C1 segment of cervical spinal cord (tissue), 14 donors: ENCODE measurements around the gene HAVCR2.
"Not testable (repeated sequence)": the region's sequence is repeated elsewhere in the genome, so short reads cannot be mapped to it uniquely, and the experiment has no call there.

Experiments
- DNase-seq, 14 donors: peaks; one replicate each; lab custom pipeline; 2025; lab: John Stamatoyannopoulos, UW

The HAVCR2 gene

DNA sequence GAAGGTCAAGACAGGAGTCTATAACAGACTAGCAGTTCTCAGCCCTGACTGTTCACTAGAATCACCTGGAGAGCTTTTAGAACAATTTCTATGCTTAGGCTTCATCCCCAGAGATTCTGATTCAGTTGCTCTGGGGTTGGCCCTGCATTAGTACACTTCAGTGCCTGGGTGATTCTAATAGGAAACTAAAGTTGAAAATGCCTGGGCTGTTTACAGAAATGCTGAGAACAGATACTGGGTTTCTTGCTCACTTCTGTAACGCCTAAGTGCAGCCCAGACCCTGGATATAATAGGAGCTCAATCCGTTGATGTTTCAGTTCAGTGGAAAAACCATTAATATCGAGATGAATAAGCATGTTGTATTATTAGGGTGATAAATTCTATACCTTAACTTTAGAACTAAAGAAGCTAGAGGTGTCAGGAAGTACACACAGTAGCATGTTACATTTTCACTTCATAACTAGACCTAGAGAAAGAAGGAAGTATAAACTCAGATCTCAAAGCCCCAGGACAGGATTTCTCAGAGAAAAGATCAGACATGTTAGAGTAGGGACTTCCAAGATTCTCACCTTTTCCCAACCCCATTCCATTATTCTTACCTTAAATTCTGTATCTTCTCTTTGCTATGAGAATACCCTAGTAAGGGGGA is 20.4 kb downstream of the HAVCR2 start:
- DNase-seq: no peak

DNA sequence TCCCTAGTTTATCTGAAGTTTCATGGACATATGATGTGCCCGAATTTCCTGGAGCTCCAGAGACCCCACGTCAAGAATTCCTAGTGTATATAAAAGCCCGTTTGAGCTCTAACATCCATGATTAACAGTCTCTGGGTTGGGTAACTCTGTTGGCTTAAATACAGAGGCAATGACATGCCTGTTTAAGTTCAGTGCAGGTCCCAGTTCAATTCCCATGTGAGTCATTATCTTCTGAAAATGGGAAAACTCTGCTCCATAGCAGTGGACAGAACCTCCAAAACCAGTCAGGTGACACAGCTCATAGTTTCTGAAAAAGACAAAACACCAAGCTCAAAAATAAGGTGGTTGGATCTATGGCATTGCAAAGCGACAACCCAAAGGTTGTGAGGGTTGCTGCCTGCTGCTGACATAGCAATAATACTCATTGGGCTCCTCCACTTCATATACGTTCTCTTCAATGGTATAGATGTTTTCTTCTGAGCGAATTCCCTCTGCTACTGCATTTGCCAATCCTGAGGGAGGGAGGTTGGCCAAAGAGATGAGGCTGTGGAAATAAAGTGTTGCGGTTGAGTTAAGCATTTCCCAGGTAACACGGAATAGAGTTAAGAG is 22.0 kb downstream of the HAVCR2 start:
- DNase-seq: no peak

DNA sequence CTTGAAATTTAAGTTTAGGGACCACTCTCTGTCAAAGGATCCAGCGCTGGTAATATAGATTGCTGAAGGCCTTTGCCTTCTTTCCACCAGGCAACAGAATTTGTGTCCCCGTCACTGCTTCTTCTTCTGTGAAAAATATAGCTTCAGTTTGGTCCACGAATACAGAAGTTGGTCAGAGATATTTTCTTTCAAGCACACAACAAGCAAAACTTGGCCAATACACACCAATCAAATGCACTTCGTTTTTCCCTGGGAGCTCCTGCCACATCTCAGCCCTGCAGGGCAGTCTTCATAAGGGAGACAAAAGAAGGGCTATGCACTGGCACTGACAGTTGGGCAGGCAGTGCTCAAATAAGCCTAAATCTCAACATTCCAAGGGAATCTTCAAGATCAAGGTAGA is 22.9 kb downstream of the HAVCR2 start:
- no peak for DNase-seq

DNA sequence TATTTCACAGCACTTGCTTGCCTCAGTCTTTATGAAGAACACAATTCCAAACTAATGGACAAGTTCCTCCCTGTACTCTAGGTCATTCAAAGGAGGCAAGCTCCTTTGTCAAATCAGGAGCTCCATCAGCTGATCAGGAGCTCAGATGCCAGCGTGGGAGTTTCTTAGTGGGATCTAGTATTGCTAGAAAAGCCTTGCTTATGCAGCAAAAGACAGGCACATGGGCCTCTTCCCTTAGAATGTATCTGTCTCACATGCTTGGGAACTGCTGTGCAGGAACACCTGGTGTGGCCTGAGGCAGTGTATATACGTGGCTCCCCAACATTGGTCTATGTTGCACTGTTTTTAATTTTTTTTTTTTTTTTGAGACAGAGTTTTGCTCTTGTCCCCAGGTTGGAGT is 28.6 kb downstream of the HAVCR2 start:
- DNase-seq: no peak

DNA sequence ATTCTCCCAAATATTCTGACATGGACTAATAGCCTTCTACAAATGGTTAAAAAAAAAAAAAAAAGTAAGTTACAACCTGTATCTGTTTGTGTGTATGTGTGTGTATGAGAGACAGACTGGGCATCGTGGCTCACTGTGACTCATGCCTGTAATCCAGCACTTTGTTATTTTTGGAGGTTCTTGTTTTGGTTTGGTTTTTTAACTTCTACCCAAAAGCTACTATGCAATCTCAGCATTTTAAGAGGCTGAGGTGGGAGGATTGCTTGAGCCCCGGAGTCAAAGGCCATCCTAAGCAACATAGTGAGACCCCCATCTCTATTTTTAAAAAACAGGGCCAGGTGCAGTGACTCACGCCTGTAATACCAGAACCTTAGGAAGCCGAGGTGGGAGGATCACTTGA is 32.3 kb downstream of the HAVCR2 start:
- DNase-seq: no peak

DNA sequence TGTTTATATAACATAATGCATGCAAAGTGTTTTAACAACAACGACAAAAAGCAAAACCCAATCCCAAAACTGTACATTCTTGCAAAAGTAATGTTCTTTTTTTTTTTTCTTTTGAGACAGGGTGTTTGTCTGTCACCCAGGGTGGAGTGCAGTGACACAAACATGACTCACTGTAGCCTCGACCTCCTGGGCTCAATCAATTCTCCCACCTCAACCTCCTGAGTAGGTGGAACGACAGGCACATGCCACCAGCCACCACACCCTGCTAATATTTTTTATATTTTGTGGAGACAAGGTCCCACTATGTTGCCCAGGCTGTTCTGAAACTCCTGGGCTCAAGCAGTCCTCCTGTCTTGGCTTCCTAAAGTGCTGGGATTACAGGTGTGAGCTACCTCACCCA is 36.3 kb downstream of the HAVCR2 start:
- no peak for DNase-seq

DNA sequence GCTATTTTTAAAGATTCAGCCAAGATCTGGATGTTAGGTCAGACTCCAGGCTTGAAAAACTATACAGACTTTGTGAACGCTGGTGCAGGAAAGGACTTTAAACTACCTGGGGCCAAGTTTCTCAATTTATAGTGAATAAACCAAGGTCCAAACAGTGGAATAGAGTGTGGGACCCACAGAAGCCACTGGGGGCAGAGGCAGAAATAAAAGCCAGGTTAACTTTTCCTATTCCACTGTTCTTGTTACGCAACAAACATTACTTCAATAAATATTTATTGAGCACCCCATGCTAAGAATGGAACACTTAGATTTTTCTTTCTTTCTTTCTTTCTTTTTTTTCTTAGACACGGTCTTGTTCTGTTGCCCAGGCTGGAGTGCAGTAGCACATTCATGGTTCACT is 38.9 kb downstream of the HAVCR2 start:
- no peak for DNase-seq

DNA sequence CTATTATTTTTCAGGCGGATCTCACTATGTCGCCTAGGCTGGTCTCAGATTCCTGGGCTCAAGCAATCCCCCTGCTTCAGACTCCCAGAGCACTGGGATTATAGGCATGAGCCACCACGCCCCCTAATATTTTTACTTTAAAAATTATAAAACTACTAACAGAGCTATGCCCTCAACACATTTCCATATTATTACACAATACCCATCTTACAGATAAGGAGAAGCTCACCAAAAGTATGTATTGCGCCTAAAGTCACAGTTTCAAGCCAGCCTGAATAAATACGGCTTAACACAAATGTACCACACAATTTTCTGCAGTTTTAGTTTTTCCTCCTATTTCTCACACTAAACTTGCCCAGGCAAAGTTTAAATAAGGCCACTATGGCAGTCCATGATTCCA is 40.1 kb downstream of the HAVCR2 start:
- DNase-seq: no peak

DNA sequence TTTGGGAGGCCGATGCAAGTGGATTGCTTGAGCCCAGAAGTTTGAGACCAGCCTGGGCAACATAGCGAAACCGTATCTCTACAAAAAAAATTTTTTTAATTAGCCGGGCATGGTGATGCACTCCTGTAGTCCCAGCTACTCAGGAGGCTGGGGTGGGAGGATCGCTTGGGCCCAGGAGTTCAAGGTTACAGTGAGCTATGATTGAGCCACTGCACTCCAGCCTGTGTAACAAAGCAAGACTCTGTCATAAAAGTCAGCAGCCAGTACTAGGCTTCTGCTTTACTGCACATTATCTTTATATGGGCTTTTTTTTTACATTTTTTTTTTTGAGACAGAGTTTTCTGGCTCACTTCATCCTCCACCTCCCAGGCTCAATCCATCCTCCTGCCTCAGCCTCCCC is 40.5 kb downstream of the HAVCR2 start:
- no peak for DNase-seq

DNA sequence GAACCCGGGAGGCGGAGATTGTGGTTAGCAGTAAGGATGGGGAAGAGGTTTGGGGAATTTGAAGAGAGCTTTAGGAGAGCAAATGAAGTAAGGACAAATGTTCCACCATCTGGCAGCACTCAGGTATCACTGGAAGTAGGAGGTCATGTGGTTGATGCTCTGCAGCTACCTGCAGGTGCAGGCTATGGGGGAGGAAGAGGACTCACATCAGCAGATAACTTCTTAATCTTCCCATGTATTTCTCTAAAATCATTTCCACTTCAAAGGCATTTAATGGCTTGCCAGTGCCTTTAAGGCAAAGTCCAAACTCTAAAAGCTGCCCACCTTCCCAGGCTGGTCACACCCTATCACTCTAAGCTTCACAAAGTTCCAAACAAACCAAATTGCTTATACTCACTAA is 41.8 kb downstream of the HAVCR2 start:
- no peak for DNase-seq

DNA sequence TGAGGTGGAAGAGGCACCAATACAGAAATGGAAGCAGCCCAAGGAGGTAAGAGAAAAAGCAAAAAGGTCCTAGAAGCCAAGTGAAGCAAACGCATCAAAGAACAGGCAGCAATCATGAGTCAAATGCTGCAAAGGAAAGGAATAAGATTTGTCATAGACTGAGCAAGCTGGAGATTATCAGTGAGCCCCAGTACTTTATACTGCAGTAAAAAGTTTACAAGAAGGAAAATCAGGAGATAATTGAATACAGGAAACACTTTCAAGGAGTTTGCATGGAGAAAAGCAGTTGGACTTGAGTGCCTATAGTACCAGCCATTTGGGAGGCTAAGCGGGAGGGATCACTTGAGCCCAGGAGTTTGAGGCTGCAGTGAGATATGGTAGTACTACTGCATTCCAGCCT is 42.8 kb downstream of the HAVCR2 start:
- DNase-seq: no peak

DNA sequence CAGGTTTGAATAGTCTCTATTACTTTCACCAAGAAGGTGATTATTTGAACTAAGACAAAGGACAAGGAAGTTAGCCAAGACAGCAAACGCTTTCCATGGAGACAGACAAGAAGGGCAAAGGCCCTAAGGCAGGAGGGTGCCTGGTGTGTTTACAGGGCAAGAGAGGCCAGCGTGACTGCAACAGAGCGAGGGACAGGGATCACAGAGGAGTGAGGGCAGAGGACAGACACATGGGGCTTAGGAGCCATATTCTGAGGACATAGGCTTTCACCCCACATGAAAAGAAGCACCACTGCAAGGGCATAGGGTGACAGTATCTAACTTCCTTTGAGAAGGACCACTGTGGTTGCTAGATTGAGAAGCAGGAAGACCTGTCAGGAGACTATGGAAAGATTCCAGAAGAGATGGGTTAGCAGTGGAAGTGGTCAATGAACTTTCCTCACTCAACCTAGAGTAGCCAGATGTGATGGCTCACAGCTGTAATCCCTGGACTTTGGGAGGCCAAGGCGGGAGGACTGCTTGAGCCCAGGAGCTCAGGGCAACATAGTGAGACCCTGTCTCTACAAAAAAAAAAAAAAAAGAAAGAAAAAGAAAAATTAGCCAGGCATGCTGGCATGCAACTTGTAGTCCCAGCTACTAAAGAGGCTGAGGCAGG is 44.9 kb downstream of the HAVCR2 start:
- no peak for DNase-seq

DNA sequence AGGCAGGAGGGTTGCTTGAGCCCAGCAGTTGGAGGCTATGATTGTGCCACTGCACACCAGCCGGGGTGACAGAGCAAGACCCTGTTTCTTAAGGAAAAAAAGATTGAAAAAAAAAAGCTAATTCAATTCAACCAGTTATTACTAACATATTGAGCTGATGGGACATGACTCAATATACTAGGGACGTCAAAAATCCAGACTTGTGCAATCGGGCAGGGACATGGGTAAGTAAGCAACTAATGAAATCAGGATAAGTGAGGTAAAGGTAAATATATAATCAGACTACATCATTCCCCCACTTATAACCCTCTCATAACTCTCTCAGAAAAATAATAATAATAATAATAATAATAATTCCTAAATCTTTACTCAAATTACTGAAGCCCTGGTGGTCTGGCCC is 49.0 kb downstream of the HAVCR2 start:
- no peak for DNase-seq

DNA sequence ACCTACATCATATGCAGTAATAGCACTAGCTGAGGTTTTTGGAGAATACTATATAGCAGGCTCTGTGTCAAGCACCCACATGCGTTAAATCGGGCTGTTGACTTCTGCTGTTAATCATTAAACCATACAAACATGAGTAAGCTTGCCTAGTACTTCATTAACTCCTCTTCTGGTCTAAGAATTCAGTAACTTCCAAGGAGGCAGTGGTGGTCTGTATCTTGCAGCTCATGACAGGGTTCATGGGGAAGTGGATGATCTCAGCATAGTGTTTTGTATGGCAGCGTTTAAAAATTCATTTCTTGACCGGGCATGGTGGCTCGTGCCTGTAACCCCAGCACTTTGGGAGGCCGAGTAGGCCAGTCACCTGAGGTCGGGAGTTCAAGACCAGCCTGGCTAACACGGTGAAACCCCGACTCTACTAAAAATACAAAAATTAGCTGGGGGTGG is 49.7 kb downstream of the HAVCR2 start, which contains the start of gene HAVCR1:
HAVCR1 (minus strand) TSS at position 24 of the 447 bp plus-strand sequence. CDS start 1,173 bp downstream, outside the sequence.
- no peak for DNase-seq

DNA sequence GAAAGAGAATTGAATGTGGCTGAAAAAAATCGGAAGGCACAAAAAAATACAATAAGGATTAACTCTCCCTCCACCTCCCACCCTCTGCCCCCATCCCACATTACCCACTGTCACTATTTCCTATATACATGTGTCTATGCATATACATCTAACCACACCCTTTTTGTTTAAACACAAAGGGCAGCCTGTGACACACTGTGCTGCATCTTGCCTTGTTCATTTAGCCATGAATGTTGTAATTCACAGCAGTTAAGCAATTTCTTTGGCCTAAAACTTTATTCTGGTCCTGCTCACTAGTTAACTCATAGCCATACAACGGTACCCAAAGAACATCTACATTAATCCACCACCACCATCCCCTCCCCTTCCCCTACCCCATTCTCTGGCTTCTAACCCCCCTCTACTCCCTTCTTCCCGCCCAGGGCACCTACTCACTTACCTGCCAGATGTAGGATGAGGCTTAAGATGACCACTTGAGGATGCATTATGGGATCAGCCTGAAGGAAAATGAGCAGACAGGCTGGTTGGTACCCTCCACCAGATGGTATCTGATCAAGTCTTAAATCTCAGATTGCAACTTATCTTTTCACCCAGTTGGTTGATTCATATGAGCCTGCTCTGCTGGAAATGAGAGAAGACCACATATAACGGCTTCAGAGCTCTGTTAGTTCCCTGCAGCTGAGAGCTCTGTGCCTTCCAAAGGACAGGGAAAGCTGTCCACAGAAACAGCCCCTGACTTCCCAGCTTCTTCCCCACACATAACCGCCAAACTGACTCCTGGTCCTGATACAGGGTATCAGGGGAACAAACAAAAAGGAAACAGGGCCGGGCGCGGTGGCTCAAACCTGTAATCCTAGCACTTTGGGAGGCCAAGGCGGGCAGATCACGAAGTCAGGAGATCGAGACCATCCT is 51.1 kb downstream of the HAVCR2 start:
- no peak for DNase-seq

DNA sequence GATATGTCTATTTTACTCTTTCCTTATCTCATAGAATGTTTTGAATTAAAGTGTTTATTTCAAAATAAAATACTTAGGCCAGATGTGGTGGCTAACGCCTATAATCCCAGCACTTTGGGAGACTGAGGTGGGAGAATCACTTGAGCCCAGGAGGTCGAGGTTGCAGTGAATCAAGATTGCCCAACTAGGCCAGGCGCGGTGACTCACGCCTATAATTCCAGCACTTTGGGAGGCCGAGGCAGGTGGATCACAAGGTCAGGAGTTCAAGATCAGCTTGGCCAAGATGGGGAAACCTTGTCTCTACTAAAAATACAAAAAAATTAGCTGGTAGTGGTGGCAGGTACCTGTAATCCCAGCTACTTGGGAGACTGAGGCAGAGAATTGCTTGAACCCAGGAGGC is 52.0 kb downstream of the HAVCR2 start:
- DNase-seq: not testable (repeated sequence)

DNA sequence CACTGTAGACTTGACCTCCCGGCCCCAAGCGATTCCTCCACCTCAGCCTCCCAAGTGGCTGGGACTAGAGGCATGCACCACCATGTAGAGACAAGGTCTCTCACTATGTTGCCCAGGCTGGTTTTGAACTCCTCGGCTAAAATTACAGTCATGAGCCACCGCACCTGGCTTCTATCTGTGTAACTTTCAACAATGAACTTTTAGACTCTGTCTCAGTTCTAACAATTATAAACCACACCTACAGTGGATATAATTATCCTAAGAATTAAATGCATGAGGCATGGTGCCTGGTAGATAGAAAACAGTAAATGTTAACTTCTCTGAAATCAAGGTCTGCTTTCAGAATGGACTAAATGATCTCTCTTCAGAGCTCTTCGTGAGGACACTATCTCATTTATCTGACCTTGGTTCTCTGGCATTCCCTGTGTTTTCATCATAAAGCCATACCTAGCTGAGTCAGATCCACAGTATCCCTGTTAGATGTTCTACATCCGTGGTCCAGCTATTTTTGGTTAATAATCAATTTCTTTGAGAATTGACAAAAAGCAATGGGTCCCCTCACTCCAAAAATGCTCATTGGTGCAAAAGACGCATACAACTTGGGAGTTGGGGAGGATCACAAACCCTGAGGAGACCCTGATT is 57.1 kb downstream of the HAVCR2 start:
- no peak for DNase-seq

DNA sequence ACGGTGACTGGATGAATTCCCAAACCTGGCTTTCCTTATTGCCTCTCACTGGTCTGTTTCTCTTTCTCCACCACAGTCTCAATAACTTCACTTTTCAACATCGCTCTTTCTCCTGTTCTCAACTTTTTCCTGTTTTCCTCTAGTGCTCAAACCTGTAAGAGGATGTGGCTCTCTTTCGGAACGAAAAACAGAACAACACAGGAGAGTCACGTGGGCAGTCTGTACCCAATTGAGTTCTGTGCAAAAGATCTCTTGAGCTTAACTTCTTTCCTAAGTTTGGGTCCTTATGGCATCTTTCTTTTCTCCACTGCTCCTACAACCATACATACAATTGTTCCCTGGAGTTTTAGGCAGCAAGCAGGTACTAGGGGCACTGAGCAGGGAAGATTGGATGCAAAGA is 58.8 kb downstream of the HAVCR2 start:
- DNase-seq: no peak

DNA sequence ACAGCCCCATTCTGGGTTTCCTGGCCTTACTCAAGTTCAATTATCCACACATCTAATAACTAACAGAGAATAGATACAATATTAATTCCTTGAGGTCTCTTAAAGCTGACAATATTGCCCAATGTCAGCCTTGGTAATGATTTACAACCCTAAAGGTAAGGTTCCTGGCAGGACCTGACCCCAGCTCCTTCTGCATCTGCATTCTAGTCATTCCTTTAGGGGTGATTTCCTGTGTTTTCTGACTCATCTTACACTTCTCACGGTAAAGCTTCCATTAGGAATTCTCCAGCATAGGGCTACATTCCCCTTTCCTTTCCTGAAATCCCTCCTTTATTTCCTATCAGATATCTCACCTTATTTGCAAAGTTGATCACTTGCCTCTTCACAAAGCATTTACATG is 59.2 kb downstream of the HAVCR2 start:
- DNase-seq: no peak

DNA sequence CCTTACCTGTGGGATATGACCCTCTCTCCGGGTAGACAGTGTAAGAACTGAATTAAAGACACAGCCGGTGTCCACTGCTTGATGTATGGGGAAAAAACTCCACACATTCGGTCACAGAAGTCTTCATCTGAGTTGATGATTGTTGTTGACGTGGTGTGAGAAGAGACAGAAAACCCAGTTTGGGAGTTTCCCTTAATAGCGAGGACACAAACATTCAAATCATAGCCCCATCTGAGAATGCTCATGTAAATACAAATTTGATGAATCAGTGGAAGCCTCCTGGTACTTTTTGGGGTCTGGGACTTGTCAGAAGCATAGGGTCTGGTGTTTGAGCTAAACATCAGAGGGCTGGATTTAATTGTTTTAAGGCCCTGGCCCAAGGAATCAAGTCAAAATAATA is 60.9 kb downstream of the HAVCR2 start:
- no peak for DNase-seq

DNA sequence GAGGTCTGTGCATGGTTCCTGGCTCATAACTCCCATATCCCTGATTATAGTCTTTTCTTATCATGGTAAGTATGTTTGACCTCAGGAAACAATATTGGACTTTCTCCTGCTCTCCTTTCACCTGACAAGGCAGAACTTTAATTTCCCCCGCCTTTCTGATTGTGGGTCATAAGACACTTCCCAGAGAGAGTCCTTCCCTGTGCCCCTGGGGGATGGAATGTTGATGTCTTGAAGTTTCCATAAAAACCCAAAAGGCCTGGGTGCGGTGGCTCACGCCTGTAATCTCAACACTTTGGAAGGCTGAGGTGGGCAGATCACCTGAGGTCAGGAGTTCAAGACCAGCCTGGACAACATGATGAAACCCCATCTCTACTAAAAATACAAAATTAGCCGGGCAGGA is 61.8 kb downstream of the HAVCR2 start:
- DNase-seq: not testable (repeated sequence)

DNA sequence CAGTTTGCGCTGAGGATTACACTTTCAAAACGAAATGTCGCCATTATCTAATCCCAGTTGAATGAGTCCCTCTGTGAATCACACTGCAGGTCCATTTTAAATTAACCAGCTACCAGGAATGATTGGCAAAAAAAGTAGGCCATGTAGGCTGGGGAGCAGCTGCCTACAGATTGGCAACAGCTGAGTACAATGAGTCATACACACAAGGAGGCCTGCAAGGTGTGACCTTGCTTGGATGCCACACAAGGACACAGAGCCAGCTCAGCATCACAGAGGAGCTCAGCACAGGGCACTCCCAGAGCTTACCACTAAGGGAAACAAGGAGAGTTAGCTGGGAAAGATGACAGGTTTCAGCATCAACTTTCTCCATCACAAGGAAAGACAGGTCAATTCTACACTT is 62.8 kb downstream of the HAVCR2 start:
- DNase-seq: peak in 1 of 14 donors; percentile 81
